HG02938 (cell line): ENCODE measurements around the gene ALKBH3.

Source experiments
- ATAC-seq: cut with Tn5 transposase; IDR thresholded peaks from one replicate; pipeline ENCODE4 v1.9.1; 2021; ENCODE audit warnings: mild to moderate bottlenecking, moderate library complexity; ENCODE audit not compliant: unreplicated experiment

The ALKBH3 gene

GRCh38 chr11:43880640-43881159 lies at the start of gene ALKBH3:
Gene ALKBH3 (plus strand): TSS chr11:43880831. CDS start chr11:43882653, 1,822 bp downstream.
- peak; percentile 99 for ATAC-seq

GRCh38 chr11:43830928-43831440 lies 49.6 kb upstream of the ALKBH3 start:
- no peak for ATAC-seq

DNA sequence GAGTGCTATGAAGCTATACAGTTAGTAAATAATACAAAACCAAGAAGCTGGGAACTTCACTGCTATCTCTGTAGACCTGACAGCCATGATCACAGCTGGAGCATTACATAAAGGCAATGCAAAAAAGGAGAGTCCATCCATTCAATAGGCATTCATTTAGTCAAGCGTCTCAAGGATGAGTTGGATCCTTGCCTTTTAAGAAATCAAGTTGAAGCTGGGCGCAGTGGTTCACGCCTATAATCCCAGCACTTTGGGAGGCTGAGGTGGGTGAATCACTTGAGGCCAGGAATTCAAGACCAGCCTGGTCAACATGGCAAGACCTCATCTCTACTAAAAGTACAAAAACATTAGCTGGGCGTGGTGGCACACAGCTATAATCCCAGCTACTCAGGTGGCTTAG lies 48.1 kb upstream of the ALKBH3 start:
- no peak for ATAC-seq

- ATAC-seq = no peak
Measured at GRCh38 chr11:43833657-43834073, 47.0 kb upstream of the ALKBH3 start.

DNA sequence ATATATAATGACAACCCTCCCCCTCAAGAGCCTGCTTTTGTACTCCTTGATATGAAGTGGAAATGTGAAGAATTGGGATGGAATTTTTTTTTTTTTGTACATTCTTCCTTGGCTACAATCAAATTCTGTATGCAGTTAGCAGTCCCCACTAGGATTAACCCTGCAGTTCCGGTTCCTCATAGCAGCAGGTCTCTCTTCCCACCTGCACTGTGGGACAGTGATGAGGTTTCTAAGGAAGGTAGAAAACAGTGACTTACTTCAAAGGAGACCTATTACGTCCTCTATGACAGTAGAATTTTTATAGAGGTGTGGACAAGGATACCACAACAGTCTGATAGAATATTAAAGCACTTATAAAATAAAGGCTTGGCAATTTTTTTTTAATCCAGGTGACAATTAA lies 46.3 kb upstream of the ALKBH3 start:
- no peak for ATAC-seq

GRCh38 chr11:43835104-43835503 lies 45.5 kb upstream of the ALKBH3 start:
- ATAC-seq = no peak

- ATAC-seq = no peak
Measured at GRCh38 chr11:43837879-43838278, 42.8 kb upstream of the ALKBH3 start.

GRCh38 chr11:43842021-43842420 lies 38.6 kb upstream of the ALKBH3 start:
- ATAC-seq = no peak

- ATAC-seq = no peak
Measured at GRCh38 chr11:43845816-43846215, 34.8 kb upstream of the ALKBH3 start.

DNA sequence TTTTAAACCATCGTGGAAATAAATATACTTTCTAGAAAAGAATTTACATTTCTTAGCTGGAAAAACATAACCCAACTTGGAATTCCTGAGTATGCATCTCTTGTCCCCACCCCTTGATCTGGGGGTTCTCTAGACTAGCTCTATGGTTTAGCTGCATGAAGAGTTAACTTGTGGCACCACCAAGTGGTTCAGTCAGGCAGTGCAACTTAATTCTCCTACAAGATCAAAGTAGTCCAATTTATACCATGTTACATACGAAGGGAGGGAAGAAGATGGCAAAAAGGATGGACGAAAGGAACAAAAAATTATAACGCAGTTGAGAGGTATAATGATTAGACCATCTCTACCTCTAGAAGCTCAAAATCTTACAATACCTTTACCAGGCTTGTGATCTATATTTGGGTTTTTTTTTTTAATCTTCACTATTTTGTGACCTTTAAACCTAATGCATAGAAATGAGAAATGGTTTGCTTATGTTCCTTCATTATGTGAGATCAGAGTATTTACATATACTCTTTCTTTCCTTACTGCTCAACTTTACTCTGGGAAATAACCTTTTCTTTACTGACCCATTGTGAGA lies 28.5 kb upstream of the ALKBH3 start:
- peak; percentile 61 for ATAC-seq

DNA sequence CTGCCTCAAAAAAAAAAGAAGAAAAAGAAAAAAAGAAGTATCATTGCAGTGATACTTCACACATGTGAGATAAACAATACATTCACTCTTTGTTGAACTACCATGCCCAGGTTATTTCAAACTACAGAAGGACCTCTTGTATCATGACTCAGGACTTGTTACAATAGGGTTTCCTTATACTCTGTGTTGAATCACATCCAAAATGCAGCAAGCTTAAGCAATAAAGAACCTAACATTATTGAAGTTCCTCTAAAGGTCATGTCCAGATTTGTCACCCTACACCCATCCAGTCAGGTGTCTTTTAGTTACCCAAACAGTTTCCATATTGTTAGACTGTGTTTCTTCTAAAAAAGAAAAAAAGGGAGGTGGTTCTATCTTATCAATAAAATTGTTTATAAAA lies 26.9 kb upstream of the ALKBH3 start:
- ATAC-seq = no peak

GRCh38 chr11:43856993-43857392 lies 23.6 kb upstream of the ALKBH3 start:
- no peak for ATAC-seq

DNA sequence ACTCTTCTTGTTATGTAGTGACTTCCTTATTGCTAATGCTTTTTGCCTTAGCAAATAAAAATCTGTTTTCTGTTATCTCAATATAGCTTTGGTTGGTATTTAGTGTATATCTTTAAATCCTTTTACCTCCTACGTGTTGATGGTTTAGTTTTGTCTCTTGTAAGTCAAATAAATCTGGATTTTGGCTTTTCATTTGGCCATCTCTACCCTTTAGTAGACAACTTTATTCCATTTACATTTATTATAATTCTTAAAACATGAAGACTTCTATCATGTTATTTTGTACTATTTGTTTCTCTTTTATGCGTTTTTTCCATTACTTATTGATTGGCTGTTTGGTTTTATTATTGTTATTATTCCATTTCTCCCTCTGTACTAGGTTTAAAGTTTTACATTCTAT lies 19.5 kb upstream of the ALKBH3 start:
- no peak for ATAC-seq

- no peak for ATAC-seq
Measured at GRCh38 chr11:43866520-43866919, 14.1 kb upstream of the ALKBH3 start.

DNA sequence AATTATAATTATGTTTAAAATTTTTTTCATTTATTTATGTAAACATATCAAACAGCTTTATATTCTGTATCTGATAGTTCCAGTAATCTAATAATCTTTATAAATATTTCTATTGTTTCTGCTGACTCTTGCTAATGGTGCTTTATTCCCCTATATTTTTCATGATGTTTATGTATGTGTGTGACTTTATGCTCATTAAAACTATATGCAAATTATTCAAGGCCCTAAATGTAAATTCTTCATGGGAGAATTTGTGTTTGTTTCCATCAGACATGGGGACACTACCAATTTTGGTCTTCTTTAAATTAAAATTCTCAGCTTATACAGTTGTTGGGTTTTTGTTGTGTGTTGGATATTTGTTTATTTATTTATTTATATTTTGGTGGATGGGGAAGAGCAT lies 13.7 kb upstream of the ALKBH3 start:
- ATAC-seq = no peak

- ATAC-seq = peak; percentile 100
Measured at GRCh38 chr11:43868852-43869567, 11.6 kb upstream of the ALKBH3 start.

DNA sequence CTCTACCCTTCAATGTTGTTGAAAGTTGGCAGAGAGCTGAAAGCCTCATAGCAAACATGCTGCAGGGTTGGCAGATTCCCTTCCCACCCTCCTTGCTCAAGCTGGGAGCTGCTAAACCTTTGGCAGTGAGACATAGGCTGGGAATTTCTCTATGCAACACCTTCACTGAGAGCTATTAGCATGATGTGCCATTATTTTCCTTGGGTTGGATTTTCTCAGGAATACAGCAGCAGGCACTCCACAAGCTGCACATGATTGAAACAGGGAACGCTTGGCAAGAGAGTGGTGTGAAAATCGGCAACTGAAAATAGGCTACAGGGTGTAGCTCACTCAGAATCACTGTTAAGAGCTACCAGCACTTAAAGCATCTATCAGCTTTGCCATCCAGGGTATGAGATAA lies 9.6 kb upstream of the ALKBH3 start:
- no peak for ATAC-seq

DNA sequence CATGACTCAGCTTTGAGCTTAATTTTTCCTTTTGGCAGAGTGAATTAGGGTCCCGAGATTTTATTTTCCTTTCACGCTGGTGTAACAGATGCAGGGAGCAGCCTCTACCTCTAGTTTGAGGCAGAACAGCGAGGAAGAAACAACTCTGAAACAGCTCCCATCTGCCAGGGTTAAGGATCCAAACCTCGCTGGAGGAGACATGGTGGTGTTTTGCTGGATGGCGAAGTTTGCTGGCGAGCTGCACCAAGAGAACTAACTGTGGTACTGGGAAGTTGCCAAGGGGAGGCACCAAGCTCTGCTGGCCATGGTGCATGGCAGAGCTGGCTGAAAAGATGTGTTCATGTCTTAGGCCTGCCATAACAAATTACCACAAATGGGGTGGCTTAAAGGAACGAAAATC lies 7.6 kb upstream of the ALKBH3 start:
- ATAC-seq = no peak

DNA sequence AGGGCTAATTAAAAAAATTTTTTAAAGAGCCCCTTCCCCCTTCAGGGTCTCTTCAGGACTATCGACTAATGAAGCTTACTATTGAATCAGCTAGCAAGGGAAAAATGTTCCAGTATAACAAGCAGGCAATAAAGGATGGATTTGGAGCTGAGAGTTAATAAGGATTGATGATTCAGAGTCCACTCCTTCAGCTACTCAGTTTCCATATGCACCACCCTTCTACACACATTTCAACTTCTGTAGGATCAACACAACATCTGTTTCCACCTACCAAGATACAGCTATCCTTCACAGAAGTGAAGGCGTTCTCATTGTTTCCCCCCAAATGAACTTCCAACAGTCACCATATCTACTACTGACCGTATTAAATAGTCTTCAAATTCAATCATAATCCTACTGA lies 6.6 kb upstream of the ALKBH3 start:
- no peak for ATAC-seq

DNA sequence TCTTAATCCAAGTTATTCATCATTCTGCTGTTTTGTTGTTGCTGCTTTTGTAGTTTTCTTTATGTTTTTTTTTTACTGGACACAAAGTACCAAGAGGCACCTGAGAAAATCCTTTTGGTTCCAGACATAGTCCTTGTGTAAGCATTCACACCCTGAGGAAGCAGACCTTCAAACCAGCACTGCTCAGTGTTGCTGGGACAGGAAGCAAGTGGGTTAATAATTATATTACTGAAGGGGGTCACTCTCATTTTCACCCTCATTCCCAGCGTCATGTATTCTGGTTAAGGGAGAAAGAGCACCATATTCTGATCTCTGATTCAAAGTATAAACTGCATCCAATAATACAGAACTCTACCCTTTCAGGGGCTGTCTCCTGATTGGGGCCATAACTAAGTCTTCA lies 5.9 kb upstream of the ALKBH3 start:
- no peak for ATAC-seq

DNA sequence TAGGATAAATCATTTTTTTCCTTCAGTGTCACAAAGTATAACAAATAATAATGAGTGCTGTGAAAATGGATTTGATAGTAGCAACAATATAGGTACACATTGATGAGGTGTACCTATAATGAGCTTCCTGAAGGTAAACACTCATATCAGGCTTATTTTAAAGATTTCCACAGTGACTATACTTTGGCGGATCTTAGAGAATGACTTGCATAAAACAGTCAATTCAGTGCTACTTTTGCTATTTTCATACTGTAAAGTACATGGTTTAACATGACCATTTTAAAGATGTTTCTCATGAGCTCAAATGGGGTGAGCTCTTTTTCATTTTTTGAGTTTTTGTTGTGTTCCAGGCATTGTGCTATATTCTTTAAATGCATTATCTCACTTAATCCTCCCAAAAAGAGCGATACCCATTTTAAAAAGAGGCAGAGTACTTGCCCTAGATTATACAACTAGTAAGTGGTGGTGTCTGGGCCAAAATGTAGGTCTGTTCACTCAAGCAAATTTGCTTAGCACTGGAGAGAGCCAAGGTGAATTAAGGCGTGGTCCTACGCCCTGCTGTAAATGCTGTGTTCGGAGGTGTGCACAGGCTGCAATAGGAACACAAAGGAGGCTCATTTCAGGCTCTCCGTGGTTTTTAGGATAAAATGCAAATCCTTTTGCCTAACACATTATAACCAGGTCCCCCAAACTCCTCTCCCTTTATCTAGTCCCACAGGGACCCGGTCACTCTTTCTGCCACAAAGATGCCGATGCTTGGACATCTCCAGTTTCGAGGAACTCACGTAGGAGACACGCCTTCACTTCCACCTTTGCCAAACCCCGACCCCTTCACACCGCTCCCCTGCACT lies 617 bp upstream of the ALKBH3 start:
- peak; percentile 7 for ATAC-seq
